HepG2 (cell line): ENCODE results near the gene SEC24D. TPM values are rescaled to one million over a fixed set of nuclear protein-coding genes. Genes with fewer than 3 reads are reported as not detected.

Experiments used
- ATAC-seq: fragments of 200-7000 bp; cut with Tn5 transposase; 3 replicates; pipeline ENCODE4 v1.9.1; 2020; ENCODE audit warnings: mild to moderate bottlenecking, moderate library complexity
- BruUV-seq: library from RNA; stranded (reverse); fragments of 400-500 nt; replicated peaks from 2 replicates; lab custom pipeline; 2021; lab: Mats Ljungman, UMichigan
- CTCF ChIA-PET: fragments of 300-600 bp; formaldehyde crosslinking; extraction: SDS; loops from one replicate; lab custom pipeline; 2021; ENCODE audit warnings: low total read pairs, inconsistent platforms, low intra/inter-chr PET ratio; lab: Yijun Ruan, JAX
- POLR2A ChIA-PET: fragments of 350-600 bp; sonication (Branson Sonifier 250); formaldehyde crosslinking; loops from one replicate; lab custom pipeline; 2020; ENCODE audit warnings: antibody characterized with exemption, inconsistent platforms; lab: Yijun Ruan, JAX
- DNase-seq: peaks from one replicate; pipeline ENCODE4 v3.0.0-alpha.2; 2015; ENCODE audit warnings: low spot score
- FAIRE-seq: peaks from 3 replicates; lab custom pipeline; 2011; peaks lifted over from hg19 to GRCh38; lab: Jason Lieb, UNC
- H2AFZ ChIP-seq: one replicate; pipeline ENCODE4 v1.6.1; 2011; ENCODE audit warnings: low read length, inconsistent platforms
- H3K27ac ChIP-seq: fragments of 300-600 bp; 3 replicates; pipeline ENCODE4 v1.8.0; 2011; ENCODE audit warnings: mixed run types, mild to moderate bottlenecking, mixed read lengths, low read length, inconsistent platforms; ENCODE audit not compliant: insufficient read depth; ENCODE audit errors: extremely low read length
- H3K27me3 ChIP-seq, 2 experiments: fragments of 200-600 bp in 1 of 2; 2 replicates in 1 of 2; 3 replicates in 1 of 2; pipeline versions ENCODE4 v1.6.0 to v1.8.0; 2011; ENCODE audit warnings: low read length in 2 of 2, mild to moderate bottlenecking in 2 of 2, moderate library complexity in 2 of 2, inconsistent platforms in 1 of 2; ENCODE audit not compliant: insufficient read depth in 2 of 2, control insufficient read depth in 1 of 2
- H3K36me3 ChIP-seq, 2 experiments: fragments of 200-600 bp in 1 of 2; replicated peaks in 1 of 2; 2 replicates in 1 of 2; 3 replicates in 1 of 2; pipeline versions ENCODE4 v1.5.1 to v1.8.0; 2011; ENCODE audit warnings: low read length in 2 of 2, inconsistent platforms in 1 of 2; ENCODE audit not compliant: insufficient read depth in 2 of 2, control insufficient read depth in 1 of 2
- H3K4me1 ChIP-seq: 2 replicates; pipeline ENCODE4 v1.5.1; 2012; ENCODE audit warnings: low read length, inconsistent platforms; ENCODE audit not compliant: insufficient read depth
- H3K4me2 ChIP-seq: 2 replicates; pipeline ENCODE4 v1.6.0; 2011; ENCODE audit warnings: low read depth, low read length, inconsistent platforms
- H3K4me3 ChIP-seq, 3 experiments: fragments of 200-600 bp in 1 of 3; sonication (generic), shearing (Covaris generic) in 1 of 3; replicated peaks in 1 of 3; 2 replicates each; pipeline ENCODE4 v1.5.1; 2011 to 2016; ENCODE audit warnings: low read length in 3 of 3, inconsistent platforms in 2 of 3, low read depth in 2 of 3, mild to moderate bottlenecking in 2 of 3, control low read depth in 1 of 3, mixed read lengths in 1 of 3; ENCODE audit not compliant: insufficient read depth in 1 of 3
- H3K79me2 ChIP-seq: one replicate; pipeline ENCODE4 v1.6.1; 2011; ENCODE audit warnings: low read length, inconsistent platforms; ENCODE audit not compliant: insufficient read depth
- H3K9ac ChIP-seq: 2 replicates; pipeline ENCODE4 v1.6.0; 2011; ENCODE audit warnings: mild to moderate bottlenecking, low read depth, low read length, inconsistent platforms; ENCODE audit not compliant: insufficient read depth
- H3K9me3 ChIP-seq: 2 replicates; pipeline ENCODE4 v1.5.1; 2012; ENCODE audit warnings: mild to moderate bottlenecking, low read length
- H4K20me1 ChIP-seq: 2 replicates; pipeline ENCODE4 v1.6.0; 2011; ENCODE audit warnings: inconsistent platforms, mild to moderate bottlenecking, low read length, moderate library complexity; ENCODE audit not compliant: insufficient read depth
- ATF3 ChIP-seq: sonication (generic); formaldehyde crosslinking; IDR thresholded peaks from 2 replicates; pipeline ENCODE4 v1.4.0; 2020; ENCODE audit warnings: missing genetic modification reagents
- HHEX ChIP-seq: IDR thresholded peaks from 2 replicates; pipeline ENCODE4 v1.6.1; 2016; ENCODE audit warnings: control low read depth
- HNRNPUL1 ChIP-seq: fragments of 200-400 bp; formaldehyde crosslinking; IDR thresholded peaks from 2 replicates; pipeline ENCODE4 v1.6.1; 2017; ENCODE audit warnings: low read depth, mild to moderate bottlenecking, low read length, moderate library complexity
- IKZF1 ChIP-seq: fragments of 450-650 bp; IDR thresholded peaks from 2 replicates; pipeline ENCODE4 v1.7.1; 2016
- NKX3-1 ChIP-seq: sonication (generic); formaldehyde crosslinking; IDR thresholded peaks from 2 replicates; pipeline ENCODE4 v1.5.0; 2020; ENCODE audit warnings: missing genetic modification reagents
- ZBTB40 ChIP-seq, 2 experiments: fragments of 450-650 bp in 1 of 2; sonication (generic) in 1 of 2; formaldehyde crosslinking in 1 of 2; IDR thresholded peaks; 2 replicates each; pipeline versions ENCODE4 v1.6.1 to v1.8.0; 2016 to 2022; ENCODE audit warnings: antibody characterized with exemption in 1 of 2, mild to moderate bottlenecking in 1 of 2, missing genetic modification reagents in 1 of 2
- ZNF619 ChIP-seq: sonication (generic); formaldehyde crosslinking; IDR thresholded peaks from 2 replicates; pipeline ENCODE4 v1.4.0; 2020; ENCODE audit warnings: mild to moderate bottlenecking, missing genetic modification reagents
- WGBS: methylation state at CpG from one replicate; pipeline ENCODE4 v1.1.6; 2017; ENCODE audit warnings: low lambda C conversion rate; 5-methylcytosine and 5-hydroxymethylcytosine counted together
- in situ Hi-C: cut with HindIII; loops from 2 replicates; pipeline ENCODE4 v1.10.0; 2017; ENCODE audit warnings: low pct_unique_long_range_greater_than_20kb; ENCODE audit not compliant: extremely low pct_ligation_motif_present
- intact Hi-C: fragments of 100-400 bp; cut with micrococcal nuclease; formaldehyde crosslinking; loops from one replicate; pipeline ENCODE4 v1.10.0; 2022; ENCODE audit not compliant: unreplicated experiment
- polyA plus RNA-seq, 8 experiments: library from polyadenylated mRNA; depleted of rRNA in 3 of 8; stranded (reverse) in 7 of 8; unstranded in 1 of 8; fragments of >200 nt; fragmentation: Illumina TruSeq in 4 of 8; extraction: Trizol in 4 of 8; gene quantifications; 2 replicates each; pipeline versions ENCODE4 v1.2.1 to v1.2.3, GENCODE V29; 2011 to 2016; ENCODE audit warnings: low read depth in 4 of 8, missing spikeins in 1 of 8, mixed read lengths in 1 of 8; ENCODE audit not compliant: insufficient read depth in 1 of 8
- total RNA-seq, 5 experiments: library from RNA; depleted of rRNA; stranded (reverse); fragments of >200 nt; fragmentation: Illumina TruSeq; extraction: Trizol; gene quantifications; 2 replicates each; pipeline ENCODE4 v1.2.3, GENCODE V29; 2016; ENCODE audit warnings: low read depth in 1 of 5

Gene SEC24D
- total and polyA plus RNA-seq, 2 of the 13 experiments (the other 11 are each of a cell fraction or from before 2014, with no cell fraction given), result 30.0 to 51.1 TPM

GRCh38 chr4:118823471-118823870, 12.5 kb downstream of the SEC24D start:
- no peak overlapping the region for H3K4me2 ChIP-seq
- FAIRE-seq (no peak), ATAC-seq (no peak), DNase-seq (no peak)
- in situ Hi-C loops, result no loop called here
- intact Hi-C loops, result no loop called here
- H2AFZ ChIP-seq, result no peak overlapping the region
- peaks cover 72% of the 10 kb centered on the region for H3K79me2 ChIP-seq
- no TSS peak for BruUV-seq
- peaks cover 26% of the 10 kb centered on the region for H4K20me1 ChIP-seq
- H3K9me3 ChIP-seq, result no peaks in the 10 kb centered on the region
- no peak for TF ChIP-seq ATF3 (CRISPR knock-in tag)
- TF ChIP-seq HNRNPUL1, result no peak
- no peak for TF ChIP-seq ZNF619
- no peak for TF ChIP-seq ZBTB40 (IDR thresholded peaks at IDR 0.05)
- TF ChIP-seq ZBTB40 (CRISPR knock-in tag; IDR thresholded peaks at IDR 0.05), result no peak
- TF ChIP-seq NKX3-1 (CRISPR knock-in tag), result no peak
- TF ChIP-seq HHEX (CRISPR knock-in tag), result no peak
- TF ChIP-seq IKZF1, result no peak
- ChIA-PET CTCF (no interaction called here), POLR2A (no interaction called here)
- no peak overlapping the region for H3K4me3 ChIP-seq
- H3K27me3 ChIP-seq, result no peaks in the 10 kb centered on the region
- 100% methylated on average over 1 of the region's 2 CpGs for WGBS
- peaks cover 7 to 42% of the 10 kb centered on the region in 2 experiments; a peak in 4 of 5 replicates for H3K36me3 ChIP-seq
- peaks cover 28% of the 10 kb centered on the region for H3K4me1 ChIP-seq
- no peak overlapping the region for H3K9ac ChIP-seq
- H3K27ac ChIP-seq, result no peak overlapping the region
